Mammary epithelial cell (primary cell): ENCODE results near the gene PRKCA.

Experiments
- CTCF ChIP-seq, 2 donors: IDR thresholded peaks in 1 of 2; conservative IDR thresholded peaks in 1 of 2; 2 replicates each; pipeline ENCODE4 v1.5.1; 2011 to 2012; ENCODE audit warnings: inconsistent platforms in 2 of 2, low read length in 2 of 2, mild to moderate bottlenecking in 2 of 2, control low read depth in 1 of 2, low read depth in 1 of 2; ENCODE audit not compliant: insufficient read depth in 1 of 2; ENCODE audit errors: extremely low read depth in 1 of 2
- EZH2 ChIP-seq: IDR thresholded peaks from 2 replicates; pipeline ENCODE4 v1.6.1; 2012; ENCODE audit warnings: low read length, inconsistent platforms, borderline replicate concordance

DNA sequence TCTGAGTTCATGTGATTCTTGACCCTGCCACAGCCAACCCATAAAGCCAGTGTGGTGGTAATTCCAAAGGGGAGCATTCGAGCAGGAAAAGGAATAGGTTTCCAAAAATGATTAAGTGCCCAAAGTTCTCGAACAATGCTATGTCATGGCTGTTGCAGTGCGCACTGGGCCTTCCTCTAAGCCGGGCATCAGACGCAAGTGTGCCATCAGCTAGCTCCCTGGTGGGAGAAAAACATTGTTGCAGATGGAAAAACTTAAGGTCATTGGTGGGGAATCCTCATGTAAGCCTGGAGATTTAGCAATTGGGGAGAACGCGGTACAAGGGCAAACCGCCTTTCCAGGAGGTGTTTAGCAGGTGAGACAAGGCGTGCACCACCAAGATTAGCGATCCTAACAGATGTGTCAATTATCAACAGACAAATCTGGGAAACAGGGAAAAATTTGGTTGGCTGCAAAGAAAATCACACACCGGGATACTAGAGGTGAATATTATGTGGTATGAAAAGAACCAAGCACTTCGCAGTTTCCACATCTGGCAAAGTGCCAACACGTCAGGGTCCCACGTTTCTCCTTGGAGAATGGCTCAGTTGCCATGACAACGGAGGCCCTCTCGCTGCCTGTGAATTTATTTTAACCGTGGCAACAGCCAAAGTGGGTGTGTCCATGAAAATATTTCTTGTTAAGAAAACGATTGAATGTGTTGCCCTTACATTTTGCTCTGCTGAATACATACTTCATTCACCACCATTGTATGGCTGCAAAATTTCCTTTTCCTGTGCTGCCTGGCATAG, 414.0 kb downstream of the PRKCA start:
- no peak for TF ChIP-seq CTCF (conservative IDR thresholded peaks at IDR 0.05 in 1 of 2, IDR thresholded peaks at IDR 0.05 in 1 of 2; ENCODE audit: extremely low read depth in 1 of 2, insufficient read depth in 1 of 2, low read depth in 1 of 2, low read length in 2 of 2)
- no peak for TF ChIP-seq EZH2
